Measurements from ENCODE around the gene TDRD9.

- TF ChIP-seq CTCF (IDR thresholded peaks at IDR 0.05; ENCODE audit: poor library complexity, severe bottlenecking) (no peak), EZH2 (IDR thresholded peaks at IDR 0.05; ENCODE audit: borderline replicate concordance, insufficient read depth, low read length, poor library complexity, severe bottlenecking) (no peak), REST (IDR thresholded peaks at IDR 0.05; ENCODE audit: borderline replicate concordance) (no peak), TAF1 (IDR thresholded peaks at IDR 0.05; ENCODE audit: low read depth) (no peak)
Measured at GRCh38 chr14:104019029-104019428, 90.8 kb downstream of the TDRD9 start.

All from neural cell (in vitro differentiated cells).